ENCODE measurements around the gene KDM4D.

The KDM4D gene

DNA sequence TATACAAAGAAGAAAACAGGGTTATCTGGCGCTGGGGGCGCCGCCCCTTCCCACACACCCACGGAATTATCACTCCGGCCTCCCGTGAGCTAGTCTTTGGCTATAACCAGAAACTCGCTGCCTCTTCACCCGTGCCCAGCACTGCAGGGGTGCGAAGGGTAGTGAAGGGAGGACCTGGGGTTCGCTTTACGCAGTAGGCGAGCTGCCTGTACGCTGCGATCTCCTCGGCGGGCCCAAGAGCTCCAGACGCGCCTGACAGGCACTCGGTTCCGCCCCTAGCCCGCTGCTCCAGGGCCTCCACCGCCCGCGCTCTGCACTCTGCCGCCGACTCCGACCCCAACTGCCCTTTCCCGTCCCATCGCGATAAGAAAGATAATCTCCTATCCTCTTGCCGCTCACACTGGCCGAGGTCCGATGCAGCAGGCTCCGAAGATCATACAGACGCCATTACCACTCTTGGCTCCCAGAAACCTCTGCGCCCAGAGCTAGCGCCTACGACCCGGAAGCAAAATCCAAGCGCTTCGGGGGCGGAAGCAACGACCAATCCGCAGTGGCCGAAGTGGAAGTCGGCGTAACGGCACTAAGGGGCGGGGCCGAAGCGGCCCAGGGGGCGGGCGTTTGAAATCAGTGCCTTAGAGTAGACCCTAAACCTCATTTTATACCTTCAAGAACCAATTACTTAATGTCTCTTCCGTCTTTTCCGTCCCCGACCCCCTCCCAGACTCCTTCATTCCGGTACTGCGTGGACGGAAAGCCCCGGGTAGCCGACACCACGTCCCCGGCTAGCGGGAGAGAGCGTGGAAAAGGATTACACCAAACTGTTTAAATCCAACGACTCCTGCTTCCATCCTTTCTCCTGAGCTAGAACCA, at the start of gene KDM4D, which contains the start of gene CWC15:
Gene KDM4D (plus strand): TSS at position 611 of the 870 bp plus-strand sequence. CDS start 23,664 bp downstream, outside the sequence.
Gene CWC15 (minus strand): TSS at position 458 of the 870 bp plus-strand sequence. CDS start 1,371 bp downstream, outside the sequence.
- peak; percentile 96 for DNase-seq (ENCODE audit: extremely low spot score)
- TF ChIP-seq HDGF (IDR thresholded peaks at IDR 0.05; ENCODE audit: borderline replicate concordance) (no peak), ELF4 (IDR thresholded peaks at IDR 0.05) (peak; percentile 24)
- POLR2A ChIA-PET, result interaction anchor here (0.6 to 4.7 kb wide), 16 partner anchors 9 to 350 kb away, joined by 3 to 35 read pairs (median 3); partner anchors contain the start of gene SRSF8
- CTCF ChIA-PET, result interaction anchor here (0.6 kb wide), 1 partner anchor 131 kb away, joined by 3 read pairs; no protein-coding TSS in a partner anchor

DNA sequence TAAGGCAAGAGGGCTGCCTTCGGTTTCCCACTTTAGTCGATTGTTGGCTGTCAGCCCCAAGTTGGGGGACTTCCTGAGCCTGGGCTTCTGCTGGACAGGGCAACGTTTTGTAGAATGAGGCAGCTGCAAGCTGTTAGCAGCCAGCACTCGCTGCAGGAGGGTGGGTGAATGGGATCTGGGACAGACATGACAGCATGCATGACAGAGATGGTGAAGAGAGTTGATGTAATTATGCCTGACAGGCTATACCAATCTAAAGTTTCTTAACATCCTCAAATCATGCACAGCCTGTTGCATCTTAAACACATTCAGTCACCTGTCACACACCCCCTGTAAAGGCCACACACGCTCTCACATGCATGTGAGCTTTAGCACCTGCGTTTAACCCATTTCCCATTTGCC, 49.3 kb upstream of the KDM4D start:
- ChIA-PET POLR2A (no interaction called here), CTCF (no interaction called here)
- DNase-seq (ENCODE audit: extremely low spot score), result no peak
- no peak for TF ChIP-seq FOXK2 (IDR thresholded peaks at IDR 0.05)

DNA sequence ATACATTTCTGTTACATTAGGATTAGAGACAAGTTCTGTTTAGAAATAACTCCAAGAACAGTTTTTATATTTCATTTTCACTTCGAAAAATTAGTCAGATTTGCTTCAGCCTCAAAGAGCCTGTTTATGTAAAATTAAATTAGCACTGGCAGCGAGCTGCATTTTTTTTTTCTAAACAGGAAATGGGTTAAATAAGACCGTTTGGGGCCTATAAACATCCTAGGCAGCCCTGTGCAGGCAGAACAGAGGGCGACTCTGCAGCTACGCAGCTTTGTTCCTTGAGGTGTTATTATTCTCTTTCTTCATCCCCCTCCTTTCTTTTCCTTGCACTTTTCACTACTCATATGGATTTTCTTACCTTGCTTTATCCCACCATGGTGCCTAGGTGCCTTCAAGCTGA, 48.9 kb upstream of the KDM4D start:
- ChIA-PET CTCF (no interaction called here), POLR2A (no interaction called here)
- DNase-seq (ENCODE audit: extremely low spot score), result no peak
- TF ChIP-seq NFRKB (IDR thresholded peaks at IDR 0.05), result no peak
- no peak for TF ChIP-seq SP1 (IDR thresholded peaks at IDR 0.05)
- TF ChIP-seq FOXA1 (IDR thresholded peaks at IDR 0.05), result no peak
- TF ChIP-seq FOXM1 (IDR thresholded peaks at IDR 0.05; ENCODE audit: borderline replicate concordance), result no peak
- TF ChIP-seq BHLHE40 (IDR thresholded peaks at IDR 0.05; ENCODE audit: borderline replicate concordance), result no peak
- TF ChIP-seq TARDBP (IDR thresholded peaks at IDR 0.05), result no peak
- TF ChIP-seq, protein P1, sequence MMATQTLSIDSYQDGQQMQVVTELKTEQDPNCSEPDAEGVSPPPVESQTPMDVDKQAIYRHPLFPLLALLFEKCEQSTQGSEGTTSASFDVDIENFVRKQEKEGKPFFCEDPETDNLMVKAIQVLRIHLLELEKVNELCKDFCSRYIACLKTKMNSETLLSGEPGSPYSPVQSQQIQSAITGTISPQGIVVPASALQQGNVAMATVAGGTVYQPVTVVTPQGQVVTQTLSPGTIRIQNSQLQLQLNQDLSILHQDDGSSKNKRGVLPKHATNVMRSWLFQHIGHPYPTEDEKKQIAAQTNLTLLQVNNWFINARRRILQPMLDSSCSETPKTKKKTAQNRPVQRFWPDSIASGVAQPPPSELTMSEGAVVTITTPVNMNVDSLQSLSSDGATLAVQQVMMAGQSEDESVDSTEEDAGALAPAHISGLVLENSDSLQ (IDR thresholded peaks at IDR 0.05), result no peak
- no peak for TF ChIP-seq ARNT (IDR thresholded peaks at IDR 0.05)
- no peak for TF ChIP-seq L3MBTL2 (conservative IDR thresholded peaks at IDR 0.05)
- no peak for TF ChIP-seq ZNF384 (IDR thresholded peaks at IDR 0.05)

DNA sequence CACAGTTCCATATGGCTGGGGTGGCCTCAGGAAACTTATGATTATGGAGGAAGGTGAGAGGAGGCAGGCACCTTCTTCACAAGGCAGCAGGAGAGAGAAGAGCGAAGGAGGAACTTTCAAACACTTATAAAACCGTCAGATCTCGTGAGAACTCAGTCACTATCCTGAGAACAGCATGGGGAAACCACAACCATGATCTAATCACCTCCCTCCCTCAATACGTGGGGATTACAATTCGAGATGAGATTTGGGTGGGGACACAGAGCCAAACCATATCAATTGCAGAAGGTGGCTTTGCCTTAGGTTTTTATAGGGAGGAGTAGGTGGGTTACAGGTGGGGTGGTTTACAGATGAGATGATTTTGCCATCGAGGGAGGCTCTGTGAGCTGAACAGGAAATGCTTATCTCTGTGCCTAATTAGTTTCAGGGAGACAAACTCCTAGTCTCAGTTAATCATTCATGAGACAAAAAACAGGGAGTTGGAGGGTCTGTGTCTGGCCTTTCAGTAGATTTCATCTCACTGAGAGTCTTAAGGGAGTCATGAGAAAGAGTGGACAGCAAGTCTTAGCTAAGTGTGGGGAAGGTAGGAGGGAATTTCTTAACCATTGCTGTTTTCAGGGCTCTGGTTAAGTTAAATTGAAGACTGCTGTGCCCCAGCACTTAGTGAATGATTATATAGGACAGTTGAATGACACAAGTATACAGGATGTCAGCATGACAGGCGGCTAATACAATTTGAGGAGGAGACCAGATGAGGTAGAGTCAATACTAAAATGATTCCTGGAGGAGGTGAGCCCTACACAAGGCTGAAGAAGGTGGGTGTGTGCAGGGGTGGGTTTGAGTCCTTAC, 47.9 kb upstream of the KDM4D start:
- DNase-seq (ENCODE audit: extremely low spot score), result no peak
- no peak for TF ChIP-seq BHLHE40 (IDR thresholded peaks at IDR 0.05; ENCODE audit: borderline replicate concordance)
- TF ChIP-seq TARDBP (IDR thresholded peaks at IDR 0.05), result no peak
- TF ChIP-seq FOXM1 (IDR thresholded peaks at IDR 0.05; ENCODE audit: borderline replicate concordance), result no peak
- TF ChIP-seq ELF4 (IDR thresholded peaks at IDR 0.05), result no peak
- no peak for TF ChIP-seq LEF1 (IDR thresholded peaks at IDR 0.05; ENCODE audit: borderline replicate concordance)
- TF ChIP-seq ZNF384 (IDR thresholded peaks at IDR 0.05), result no peak
- TF ChIP-seq FOXA1 (IDR thresholded peaks at IDR 0.05), result no peak
- TF ChIP-seq SUZ12 (IDR thresholded peaks at IDR 0.05), result no peak
- no peak for TF ChIP-seq CTBP1 (IDR thresholded peaks at IDR 0.05; ENCODE audit: borderline replicate concordance)
- no peak for TF ChIP-seq FOXK2 (IDR thresholded peaks at IDR 0.05)
- no peak for TF ChIP-seq L3MBTL2 (conservative IDR thresholded peaks at IDR 0.05)
- TF ChIP-seq SP1 (IDR thresholded peaks at IDR 0.05), result no peak
- no peak for TF ChIP-seq HDGF (IDR thresholded peaks at IDR 0.05; ENCODE audit: borderline replicate concordance)
- TF ChIP-seq NFRKB (IDR thresholded peaks at IDR 0.05), result no peak
- no peak for TF ChIP-seq ARNT (IDR thresholded peaks at IDR 0.05)
- POLR2A ChIA-PET, result no interaction called here
- CTCF ChIA-PET, result interaction anchor here (0.6 kb wide), 1 partner anchor 10 kb away, joined by 3 read pairs; no protein-coding TSS in a partner anchor

DNA sequence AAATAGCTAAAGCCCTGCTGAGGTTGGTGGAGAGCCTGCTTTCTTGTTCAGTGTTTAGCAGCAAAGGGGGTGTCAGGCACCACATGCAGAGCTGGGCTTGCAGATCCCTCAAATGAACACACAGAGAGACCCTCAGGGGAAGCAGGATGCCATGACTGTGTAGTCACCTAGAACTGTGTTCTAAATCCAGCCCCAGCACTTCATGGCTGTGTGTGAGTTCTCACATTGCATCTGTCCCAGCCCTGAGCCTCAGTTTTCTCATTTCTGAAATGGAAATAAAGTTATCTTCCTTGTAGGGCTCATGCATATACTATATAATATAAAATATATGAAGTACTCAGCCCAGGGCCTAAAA, 47.3 kb upstream of the KDM4D start:
- ChIA-PET CTCF (no interaction called here), POLR2A (no interaction called here)
- TF ChIP-seq, protein P1 (IDR thresholded peaks at IDR 0.05), result no peak
- TF ChIP-seq TARDBP (IDR thresholded peaks at IDR 0.05), result no peak
- no peak for TF ChIP-seq LEF1 (IDR thresholded peaks at IDR 0.05; ENCODE audit: borderline replicate concordance)
- TF ChIP-seq L3MBTL2 (conservative IDR thresholded peaks at IDR 0.05), result no peak
- TF ChIP-seq ELF4 (IDR thresholded peaks at IDR 0.05), result no peak
- no peak for TF ChIP-seq FOXA1 (IDR thresholded peaks at IDR 0.05)
- no peak for DNase-seq (ENCODE audit: extremely low spot score)

DNA sequence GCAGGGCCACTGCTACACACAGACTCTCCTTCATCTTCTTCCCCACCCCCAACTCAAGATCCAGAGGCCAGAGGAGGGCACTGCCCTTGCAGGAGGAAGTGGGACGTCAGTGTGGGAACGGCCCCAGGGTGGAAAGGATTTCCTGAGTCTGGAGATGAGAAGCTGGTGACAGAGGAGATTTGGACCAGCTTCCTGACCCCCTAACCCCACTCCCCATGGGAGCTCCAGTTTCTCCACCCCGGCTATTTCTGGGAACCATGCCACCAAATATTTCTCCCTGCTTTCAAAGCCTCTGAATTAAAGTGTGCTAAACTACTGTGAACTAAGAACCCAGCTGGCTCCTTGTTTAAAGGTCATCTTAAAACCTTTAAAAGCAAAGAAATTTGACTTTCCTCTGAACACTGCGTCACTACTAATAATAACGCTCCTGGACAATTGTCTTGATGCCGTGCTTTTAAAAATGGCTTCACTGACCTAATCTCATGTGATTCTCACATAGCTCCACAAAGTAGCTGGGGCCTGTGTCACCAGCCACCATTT, 46.7 kb upstream of the KDM4D start:
- TF ChIP-seq SP1 (IDR thresholded peaks at IDR 0.05) (no peak), FOXK2 (IDR thresholded peaks at IDR 0.05) (no peak), ARNT (IDR thresholded peaks at IDR 0.05) (no peak), LEF1 (IDR thresholded peaks at IDR 0.05; ENCODE audit: borderline replicate concordance) (no peak), ZNF384 (IDR thresholded peaks at IDR 0.05) (no peak)
- TF ChIP-seq, protein P1 (IDR thresholded peaks at IDR 0.05), result no peak
- POLR2A ChIA-PET, result no interaction called here
- CTCF ChIA-PET, result no interaction called here
- DNase-seq (ENCODE audit: extremely low spot score), result no peak

Data from HEK293T (cell line).